ENCODE results near the gene PHYHD1.

DNA sequence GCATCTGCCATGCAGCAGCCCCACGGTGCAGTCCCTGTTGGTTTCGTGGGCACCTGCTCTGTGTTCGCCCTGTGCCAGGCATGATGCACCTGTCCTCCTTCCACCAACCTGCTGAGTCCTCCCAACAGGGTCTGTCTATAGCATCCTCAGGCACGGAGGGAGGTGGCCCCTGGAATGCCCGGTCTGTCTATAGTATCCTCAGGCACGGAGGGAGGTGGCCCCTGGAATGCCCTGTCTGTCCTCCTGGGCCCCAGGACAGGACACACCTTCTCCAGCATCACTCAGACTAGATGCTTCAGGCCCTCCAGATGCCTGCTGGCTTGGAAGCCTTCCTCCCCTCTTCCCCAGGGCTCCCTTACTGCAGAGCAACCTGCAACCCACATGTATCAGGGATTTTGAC, 9.9 kb upstream of the PHYHD1 start:
- TF ChIP-seq, protein P1, sequence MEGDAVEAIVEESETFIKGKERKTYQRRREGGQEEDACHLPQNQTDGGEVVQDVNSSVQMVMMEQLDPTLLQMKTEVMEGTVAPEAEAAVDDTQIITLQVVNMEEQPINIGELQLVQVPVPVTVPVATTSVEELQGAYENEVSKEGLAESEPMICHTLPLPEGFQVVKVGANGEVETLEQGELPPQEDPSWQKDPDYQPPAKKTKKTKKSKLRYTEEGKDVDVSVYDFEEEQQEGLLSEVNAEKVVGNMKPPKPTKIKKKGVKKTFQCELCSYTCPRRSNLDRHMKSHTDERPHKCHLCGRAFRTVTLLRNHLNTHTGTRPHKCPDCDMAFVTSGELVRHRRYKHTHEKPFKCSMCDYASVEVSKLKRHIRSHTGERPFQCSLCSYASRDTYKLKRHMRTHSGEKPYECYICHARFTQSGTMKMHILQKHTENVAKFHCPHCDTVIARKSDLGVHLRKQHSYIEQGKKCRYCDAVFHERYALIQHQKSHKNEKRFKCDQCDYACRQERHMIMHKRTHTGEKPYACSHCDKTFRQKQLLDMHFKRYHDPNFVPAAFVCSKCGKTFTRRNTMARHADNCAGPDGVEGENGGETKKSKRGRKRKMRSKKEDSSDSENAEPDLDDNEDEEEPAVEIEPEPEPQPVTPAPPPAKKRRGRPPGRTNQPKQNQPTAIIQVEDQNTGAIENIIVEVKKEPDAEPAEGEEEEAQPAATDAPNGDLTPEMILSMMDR (IDR thresholded peaks at IDR 0.05), result no peak
- TF ChIP-seq POLR2A (IDR thresholded peaks at IDR 0.05), result no peak
